NCI-H1930 (cell line): ENCODE measurements around the gene TBL1XR1.

Experiments
- DNase-seq, 2 experiments: peaks; one replicate each; lab custom pipeline; 2025; lab: John Stamatoyannopoulos, UW

The TBL1XR1 gene

DNA sequence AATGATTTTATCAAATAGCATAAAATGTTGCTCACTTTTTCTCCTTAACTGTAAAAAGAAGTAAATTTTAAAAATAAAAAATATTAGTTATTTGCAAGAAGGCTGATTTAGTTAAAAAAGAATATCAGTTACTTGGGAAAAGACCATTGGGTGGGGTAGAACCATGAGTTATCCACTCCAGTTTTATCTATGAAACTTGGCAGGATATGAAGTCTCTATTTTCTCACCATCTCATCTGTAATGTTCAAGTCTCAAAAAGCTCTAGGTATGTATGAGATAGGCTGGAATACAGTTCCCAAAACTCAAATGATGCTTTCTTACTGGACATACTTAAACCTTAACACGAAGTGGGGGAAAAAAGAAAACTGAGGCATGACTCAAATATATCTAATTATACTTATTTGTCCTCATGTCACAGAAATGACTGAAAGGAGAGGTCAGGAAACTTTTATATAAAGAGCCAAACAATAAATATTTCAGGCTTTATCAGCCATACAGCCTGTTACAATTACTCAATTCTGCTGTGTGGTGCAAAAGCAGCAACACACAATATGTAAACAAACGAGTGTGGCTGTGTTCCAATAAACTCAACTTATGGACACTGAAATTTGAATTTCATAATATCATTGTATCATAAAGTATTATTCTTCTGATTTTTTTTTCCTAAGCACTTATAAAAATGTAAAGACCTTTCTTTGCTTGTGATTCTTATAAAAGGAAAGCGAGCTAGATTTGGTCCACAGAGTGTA, 131.8 kb downstream of the TBL1XR1 start:
- DNase-seq: no peak

DNA sequence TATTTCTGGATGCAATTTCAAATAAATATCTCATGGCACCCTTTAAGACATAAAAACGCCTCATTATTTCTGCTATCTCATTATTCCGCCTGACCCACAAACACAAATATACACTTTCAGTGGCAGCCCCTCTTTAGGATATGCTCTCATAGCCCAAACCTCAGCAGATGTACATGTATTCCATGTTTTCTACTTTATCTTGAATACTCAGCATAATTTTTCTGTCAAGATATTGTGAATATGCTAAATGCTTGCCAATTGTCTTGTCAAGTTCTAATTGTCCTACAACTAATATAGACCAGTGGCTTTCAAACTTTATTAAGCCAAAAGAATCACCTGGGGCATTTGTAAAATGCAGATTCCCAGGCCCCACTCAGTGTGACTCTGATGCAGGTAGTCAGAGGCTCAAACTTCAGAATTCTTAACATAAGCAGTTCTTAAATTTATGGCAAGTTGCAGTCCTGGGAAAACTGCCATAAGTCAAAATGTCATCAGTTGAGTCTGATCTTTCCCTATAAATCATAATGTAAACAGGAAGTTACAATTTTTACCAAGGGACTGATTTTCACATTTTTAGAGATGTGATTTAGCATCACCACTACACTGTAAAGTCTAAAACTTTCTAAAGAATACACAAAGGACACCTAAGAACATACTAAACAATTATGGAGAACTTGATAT, 135.1 kb downstream of the TBL1XR1 start:
- no peak for DNase-seq

DNA sequence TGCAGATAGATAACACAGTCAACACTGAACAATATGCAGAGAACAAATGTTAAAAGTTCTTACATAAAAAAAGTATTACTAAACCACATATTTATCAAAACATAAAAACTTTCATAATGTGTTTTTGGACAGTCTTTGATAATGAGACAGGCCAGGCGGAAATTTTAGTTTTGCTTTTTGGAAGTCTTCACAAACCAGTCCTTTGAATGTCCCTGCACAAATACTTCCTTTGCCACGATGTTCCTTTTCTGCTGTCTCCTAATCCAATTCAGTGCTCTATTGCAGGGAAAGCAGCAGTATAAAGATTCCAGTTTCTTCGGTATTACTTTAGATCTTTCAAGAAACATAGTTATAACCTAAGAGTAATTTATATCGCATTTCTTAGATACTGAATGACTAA, 135.9 kb downstream of the TBL1XR1 start:
- DNase-seq: no peak

DNA sequence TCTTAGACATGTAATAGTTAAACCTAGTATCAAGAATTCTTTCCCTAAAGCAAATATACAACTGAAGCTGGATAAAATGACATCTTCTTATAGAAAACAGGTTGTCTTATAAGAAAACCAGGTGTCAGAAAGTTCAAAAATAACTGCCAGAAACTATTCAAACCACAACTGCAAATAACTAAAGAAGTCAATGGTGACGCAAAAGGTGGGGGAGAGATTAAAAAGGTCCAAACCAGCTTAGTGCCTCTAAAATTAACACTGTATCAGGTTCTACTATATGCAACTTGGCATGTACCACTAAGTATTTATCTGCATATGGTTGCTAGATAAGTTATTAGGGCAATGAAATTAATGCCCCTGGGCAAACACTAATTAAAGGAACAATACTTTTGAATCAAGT, 136.8 kb downstream of the TBL1XR1 start:
- no peak for DNase-seq

DNA sequence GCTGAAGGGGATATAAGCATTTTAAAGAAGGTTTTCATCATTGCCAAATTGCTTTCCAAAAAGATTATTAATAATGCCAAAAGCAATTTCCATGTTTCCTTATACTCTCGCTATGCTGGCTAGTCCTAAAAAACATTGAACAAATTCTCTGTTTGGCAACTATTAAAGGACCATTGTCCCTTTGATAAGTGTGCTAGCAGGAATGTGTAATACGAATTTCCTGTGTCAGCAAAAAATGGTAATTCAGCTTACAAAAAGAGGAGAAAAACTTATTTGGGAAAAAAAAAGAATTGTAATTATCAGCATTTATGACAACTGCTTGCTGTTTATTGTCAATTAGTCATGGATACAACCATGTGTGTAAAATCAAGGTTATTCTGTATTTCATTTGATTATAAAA, 138.6 kb downstream of the TBL1XR1 start:
- no peak for DNase-seq

DNA sequence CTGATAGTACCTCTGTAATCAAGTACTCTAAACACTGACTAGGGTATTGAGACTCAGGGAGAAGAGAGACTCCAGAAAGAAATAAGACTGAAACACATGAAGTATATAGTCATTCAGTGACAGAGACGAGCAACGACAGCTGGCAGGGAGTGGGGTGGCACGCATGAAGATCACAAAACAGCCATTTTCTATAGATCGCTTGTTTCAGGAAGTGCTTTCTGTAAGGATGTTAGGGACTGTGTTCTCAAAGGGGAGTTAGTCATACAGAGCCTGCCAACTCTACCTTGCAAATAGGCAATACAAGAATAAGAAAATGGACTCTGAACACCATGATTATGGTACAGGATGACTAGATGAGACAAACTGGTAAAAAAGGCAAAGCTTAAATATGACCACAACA, 139.5 kb downstream of the TBL1XR1 start:
- no peak for DNase-seq

DNA sequence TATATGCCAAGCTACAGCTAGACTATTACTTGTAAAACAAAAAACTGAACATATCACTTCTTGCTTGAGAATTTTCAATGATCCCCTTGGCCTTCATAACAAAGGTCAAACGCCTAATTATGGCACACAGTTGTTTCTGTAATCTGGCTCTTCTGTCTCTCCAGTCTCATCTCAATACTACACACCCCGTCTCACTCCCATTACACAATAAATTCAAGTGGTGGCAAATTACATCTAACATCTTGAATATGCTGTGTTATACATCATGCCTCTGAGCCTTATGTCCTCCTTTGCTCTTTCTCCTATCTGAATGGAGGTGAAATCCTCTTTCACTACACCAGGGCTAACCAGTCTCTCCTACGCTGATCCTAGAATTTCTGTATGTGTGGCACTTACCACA, 140.4 kb downstream of the TBL1XR1 start:
- no peak for DNase-seq

DNA sequence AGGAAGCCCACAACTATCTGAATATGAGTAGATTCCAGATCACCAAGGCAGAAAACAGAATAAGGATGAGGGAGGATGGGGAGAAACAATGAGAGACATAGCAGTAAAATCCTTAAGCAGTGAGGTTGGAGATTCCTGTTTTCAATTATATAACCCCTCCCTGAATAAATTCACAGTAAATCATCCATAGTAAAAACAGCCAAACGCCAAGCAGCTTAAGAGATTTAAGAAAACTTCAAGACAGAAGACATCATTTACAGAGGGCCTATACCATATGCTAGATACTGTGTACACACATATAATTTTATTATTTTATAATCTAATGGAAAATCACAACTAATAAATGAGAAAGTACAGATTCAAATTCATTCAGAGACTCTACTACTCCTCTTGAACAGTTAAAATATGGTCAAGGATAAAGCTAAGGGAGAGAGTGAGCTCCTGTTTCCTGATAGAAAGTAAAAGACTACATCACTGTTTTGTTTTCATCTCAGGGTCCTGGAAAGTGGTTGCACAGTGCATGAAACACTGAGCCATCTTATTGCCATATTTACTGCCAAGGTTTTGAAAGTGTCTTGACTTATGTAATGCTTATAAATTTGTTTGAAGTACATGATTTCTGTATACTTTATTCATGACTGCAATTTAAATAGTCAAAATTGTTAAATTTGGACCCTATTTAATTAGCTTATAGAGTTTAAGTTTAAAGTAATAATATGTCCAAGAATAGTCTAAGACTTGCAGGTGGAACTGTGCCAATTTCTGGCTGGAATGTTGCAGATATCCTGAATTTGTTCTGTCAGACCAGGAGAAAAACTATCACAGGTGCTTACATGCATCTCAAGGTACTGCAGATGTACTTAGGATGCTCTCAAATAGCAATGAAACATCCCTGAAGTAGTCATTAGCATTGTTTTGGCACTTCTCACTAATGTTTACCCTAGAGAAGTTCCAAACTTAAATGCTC, 141.4 kb downstream of the TBL1XR1 start:
- no peak for DNase-seq

DNA sequence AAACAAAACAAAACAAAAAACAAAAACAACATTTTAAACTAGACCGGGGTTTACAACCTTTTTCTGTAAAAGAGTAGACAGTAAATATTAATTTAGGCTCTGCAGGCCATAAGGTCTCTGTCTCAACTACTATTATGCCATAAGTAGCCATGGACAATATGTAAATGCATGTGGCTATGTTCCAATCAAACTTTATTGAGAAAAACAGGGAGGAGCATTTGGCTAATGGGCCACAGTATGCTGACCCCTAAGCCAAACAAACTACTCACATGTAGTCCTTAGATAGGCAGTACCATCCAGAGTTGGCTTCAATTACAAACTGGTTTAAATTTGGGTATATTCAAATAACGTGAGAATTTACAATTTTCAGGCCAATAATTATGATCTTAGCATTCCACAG, 144.2 kb downstream of the TBL1XR1 start:
- DNase-seq: no peak

DNA sequence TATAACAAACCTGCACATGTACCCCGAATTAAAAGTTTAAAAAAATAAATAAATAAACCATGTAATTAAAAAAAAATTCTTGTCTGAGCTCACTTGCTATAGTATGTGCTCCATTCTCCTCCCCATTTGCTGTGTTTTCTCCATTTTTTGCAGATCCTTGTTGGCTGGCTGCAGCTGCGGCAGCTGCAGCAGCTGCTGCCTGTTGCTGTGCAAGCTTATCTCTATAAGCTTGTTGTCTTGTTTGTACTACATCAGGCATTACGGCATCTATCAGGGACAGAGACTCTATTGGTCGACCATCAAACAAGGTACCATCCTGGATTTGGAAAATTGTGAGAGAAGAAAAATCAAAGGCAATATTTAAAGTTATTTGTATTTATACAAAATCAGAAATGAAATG, 145.9 kb downstream of the TBL1XR1 start:
- no peak for DNase-seq

DNA sequence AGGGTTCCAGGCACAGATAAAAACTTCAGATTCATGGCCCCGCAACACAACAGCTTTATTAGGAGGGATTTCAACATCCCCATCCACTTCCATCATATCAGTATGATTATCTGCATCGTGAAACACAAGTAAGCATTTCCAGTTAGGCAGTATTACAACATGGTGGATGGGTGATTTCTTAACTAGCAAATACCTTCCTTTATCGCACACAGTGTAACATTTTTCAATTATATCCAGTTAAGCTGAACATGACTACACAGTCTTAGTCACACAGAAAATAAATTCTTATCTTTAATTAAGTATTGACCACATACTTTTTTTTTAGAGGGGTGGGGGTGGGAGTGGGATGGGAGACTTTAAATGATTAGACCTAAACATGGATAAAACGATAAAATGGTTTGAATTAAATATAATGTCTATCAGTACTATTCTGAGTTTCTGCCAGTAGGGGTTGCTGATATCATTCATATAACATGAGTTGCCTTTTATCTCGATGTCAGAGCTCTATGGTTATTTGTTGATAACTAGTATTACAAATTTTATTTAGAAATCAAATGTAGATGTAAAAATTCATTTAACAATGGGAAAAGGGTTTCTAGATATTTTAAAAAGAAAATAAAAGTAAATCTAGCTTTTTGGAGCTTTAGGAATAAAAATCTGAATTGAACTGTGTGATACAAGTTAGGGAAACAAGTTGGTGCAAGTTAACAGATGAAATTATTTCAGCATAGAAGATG, 146.6 kb downstream of the TBL1XR1 start:
- peak in 1 of 2 experiments; percentile 4 for DNase-seq

DNA sequence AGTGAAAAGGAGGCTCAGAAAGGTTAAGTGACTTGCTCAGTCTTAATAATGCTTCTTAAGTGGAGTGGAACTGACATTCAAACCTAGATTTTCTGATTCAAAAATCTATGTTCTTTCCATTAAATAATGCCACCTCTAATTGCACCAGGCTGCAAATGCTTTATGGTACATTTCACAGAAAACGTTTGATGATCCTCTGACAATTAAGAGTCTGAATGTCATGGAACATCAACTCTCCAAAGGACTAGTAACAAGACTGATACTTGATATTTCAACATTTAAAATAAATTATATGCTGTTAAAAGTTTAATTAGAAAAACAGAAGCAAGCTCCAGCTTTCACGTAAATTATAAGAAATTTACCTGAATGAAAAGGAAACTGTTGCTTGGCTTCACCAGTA, 151.5 kb downstream of the TBL1XR1 start:
- DNase-seq: no peak

DNA sequence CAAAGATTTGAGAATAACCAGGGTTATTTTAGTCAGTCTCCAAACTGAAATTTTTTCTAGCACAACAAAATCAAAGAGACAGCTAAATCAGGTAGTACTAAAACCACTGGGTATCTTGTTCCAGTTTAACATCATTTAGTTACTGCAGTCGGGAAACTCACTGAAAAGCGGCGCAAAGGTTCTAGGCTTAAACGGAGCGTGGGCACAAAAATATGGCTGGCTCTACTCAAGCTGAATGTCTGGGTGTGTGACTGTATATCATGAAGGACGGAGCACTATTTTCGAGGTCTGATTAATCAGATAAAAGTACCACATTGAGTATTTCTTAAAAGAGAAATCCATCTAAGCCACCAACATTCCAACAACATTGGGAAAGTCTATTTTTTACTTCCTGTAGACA, 152.1 kb downstream of the TBL1XR1 start:
- DNase-seq: no peak

DNA sequence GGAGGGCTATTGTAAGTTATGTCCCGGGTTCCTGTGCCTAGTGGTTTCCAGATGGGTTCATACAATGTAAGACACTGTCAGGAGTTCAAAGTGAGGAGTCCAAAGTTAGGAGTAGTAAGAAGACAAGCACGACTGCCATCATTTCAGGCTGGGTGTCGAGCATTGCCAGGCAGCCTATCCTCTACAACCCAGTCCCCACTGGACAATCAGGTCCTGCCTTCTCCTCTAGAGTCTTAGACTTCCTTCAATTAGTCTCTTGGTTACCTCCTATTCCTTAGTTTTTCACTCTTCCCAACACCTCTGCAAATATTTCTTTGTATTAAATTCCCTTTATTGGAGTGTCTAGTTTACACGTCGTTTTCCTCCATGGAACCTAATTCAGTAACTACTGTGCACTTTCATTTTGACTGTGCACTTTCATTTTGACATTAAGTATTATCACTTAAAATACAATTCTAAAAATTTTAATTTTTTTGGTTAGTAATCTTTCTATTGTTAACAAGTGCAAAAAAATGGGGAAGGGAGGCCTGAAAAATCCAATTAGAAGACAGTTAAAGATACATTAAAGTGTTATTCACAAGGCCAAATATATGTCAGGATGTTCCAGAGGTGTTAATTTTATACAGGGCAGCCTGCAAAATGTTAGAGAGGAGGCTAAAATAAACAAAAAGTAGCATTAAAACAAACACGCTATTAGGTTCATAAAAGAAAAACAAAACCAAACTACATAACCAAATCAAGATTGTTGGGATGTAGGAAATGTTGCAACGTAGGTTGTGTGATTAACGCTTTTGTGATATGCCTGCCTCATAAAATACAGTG, 155.3 kb downstream of the TBL1XR1 start:
- DNase-seq: no peak

DNA sequence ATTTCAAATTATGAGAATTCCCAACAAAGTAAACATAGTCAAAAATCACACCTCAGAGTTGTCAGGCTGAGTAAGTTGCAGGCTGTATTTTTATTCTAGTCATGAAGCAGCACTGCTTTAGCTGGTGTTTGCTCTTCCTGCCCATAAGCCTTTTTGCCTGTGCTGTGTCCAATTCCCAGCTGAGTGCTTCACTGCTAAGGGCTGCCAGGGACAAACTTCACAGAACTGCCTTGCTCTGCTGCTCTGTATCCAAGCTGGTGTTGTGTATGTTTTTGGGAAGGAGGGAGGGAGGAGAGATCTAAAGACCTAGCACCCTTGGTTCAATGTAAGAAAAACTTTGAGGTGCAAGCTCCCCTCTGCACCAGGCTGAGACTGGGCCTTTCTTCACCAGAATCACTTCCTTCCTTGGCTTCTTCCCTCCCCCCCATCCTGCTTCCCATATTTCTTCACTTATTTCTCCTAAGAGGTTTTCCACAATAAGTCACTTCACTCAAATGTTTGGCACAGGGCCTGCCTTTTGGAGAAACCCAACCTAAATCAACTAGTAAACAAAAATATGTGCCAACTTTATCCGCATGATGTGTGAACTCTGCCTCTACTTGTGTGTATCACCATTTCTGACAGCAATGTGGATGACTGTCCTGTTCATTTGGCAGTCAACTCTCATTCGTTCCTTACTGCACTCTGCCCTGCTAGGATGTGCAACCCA, 156.1 kb downstream of the TBL1XR1 start:
- DNase-seq: no peak

DNA sequence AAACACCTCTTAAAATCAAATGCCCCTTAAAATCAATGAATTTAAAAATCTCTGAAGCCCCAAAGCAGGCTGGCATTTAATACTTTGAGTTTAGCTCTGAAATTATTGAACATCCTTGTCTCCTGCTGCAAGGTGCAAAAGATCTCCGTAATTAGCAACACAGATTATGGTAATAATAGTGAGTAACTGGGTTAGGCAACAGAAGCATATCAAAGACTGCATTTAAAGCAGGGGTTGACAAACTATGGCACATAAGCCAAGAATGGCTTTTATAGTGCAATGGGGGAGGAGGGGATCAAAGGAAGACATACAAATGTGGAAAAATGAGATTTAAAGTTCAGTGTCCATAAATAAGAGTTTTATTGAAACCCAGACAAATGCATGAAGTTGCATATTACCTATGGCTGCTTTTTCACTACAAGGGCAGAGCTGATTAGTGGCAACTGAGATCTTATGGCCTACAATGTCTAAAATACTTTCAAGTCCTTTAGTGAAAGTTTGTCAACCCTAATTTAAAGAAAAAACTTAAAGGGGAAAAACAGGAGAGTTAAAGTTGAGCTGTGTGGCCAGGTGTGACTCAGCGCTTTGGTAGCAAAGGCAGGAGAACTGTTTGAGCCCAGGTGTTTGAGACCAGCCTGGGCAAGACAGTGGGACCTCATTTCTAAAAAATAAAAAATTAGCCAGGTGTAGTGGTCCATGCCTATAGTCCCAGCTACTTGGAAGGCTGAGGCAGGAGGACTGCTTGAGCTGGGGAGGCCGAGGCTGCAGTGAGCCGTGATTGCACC, 157.6 kb downstream of the TBL1XR1 start:
- DNase-seq: no peak

DNA sequence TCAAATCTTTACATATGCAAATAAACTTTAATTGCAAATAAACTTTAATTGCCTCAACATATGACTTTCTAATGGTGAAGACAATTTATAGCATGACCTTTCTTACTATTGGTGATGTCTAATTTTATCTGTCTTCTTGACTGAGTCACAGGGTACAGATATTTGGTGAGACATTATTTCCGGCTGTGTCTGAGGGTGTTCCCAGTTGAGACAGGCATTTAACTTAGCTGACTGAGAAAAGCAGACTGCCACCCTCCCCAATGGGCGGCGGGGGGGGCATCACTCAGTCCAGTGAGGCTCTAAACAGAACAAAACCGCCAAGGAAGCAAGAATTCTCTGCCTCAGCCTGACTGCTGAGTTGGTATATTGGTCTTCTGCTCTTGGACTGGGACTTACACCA, 160.0 kb downstream of the TBL1XR1 start:
- no peak for DNase-seq

DNA sequence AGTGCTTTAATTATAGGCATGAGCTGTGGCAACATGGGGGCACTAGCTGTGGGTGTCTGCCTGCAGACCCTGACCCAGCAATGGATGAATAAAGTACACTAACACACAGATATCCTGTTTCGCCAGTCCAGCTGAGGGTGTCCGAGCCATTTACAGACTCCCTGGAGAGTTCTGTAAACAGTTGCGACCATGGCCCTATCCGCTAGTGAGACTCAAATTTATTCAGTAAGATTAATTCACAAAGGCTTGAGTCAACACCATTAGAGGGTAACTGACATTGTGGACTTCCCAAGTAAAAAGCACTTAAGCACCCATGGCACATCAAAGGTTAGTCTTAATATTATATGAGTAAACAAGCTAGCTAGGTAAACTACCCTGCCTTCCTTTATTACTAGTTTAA, 161.6 kb downstream of the TBL1XR1 start:
- DNase-seq: peak; percentile 8 to 24

DNA sequence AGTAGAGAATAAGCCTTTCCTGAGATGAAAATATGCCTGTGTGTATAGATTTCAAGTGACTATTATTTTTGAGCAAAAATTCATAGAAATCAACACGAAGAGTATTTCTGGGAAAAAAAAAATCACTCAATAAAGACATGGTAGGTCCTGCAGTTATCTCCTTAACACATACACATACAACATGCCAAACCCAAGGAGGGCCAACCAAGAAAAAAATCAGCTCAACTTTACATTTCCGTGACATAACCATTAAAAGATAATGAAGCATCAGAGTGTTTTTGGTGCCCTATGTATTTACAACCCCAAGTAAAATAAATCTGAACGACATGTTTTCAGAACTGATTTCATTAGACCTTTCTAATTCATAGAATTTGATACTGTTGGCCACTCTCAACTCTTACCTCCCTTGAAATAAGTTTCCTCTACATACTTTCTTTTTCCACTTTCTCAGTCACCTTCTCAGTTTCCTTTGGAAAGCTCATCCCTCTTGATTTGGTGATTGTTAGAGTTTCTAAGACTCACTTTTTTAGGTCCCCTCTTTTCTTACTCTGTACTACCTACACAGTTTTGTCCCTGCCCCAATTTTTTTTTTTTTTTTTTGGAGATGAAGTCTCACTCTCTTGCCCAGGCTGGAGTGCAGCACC, 162.3 kb downstream of the TBL1XR1 start:
- DNase-seq: no peak
